ENCODE data around the gene DPEP1. TPM values are rescaled to one million over a fixed set of nuclear protein-coding genes. Genes with fewer than 3 reads are reported as not detected.

DPEP1 gene
- total RNA-seq, 1 donor from 2014 or later: 36.3 TPM

- H3K9me3 Mint-ChIP-seq (ENCODE audit: low read depth): no peaks in the 10 kb centered on the region
- H3K27ac Mint-ChIP-seq: no peak overlapping the region
- no peaks in the 10 kb centered on the region for H3K36me3 Mint-ChIP-seq (ENCODE audit: insufficient read depth)
- no peak for DNase-seq (ENCODE audit: low spot score, unreplicated experiment)
- no peak overlapping the region for H3K4me3 Mint-ChIP-seq (ENCODE audit: low read depth)
- peaks cover 47% of the 10 kb centered on the region for H3K27me3 Mint-ChIP-seq
- TF ChIP-seq, protein P1, sequence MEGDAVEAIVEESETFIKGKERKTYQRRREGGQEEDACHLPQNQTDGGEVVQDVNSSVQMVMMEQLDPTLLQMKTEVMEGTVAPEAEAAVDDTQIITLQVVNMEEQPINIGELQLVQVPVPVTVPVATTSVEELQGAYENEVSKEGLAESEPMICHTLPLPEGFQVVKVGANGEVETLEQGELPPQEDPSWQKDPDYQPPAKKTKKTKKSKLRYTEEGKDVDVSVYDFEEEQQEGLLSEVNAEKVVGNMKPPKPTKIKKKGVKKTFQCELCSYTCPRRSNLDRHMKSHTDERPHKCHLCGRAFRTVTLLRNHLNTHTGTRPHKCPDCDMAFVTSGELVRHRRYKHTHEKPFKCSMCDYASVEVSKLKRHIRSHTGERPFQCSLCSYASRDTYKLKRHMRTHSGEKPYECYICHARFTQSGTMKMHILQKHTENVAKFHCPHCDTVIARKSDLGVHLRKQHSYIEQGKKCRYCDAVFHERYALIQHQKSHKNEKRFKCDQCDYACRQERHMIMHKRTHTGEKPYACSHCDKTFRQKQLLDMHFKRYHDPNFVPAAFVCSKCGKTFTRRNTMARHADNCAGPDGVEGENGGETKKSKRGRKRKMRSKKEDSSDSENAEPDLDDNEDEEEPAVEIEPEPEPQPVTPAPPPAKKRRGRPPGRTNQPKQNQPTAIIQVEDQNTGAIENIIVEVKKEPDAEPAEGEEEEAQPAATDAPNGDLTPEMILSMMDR (IDR thresholded peaks at IDR 0.05; ENCODE audit: unreplicated experiment): no peak
- H3K4me1 Mint-ChIP-seq (ENCODE audit: low read depth): peaks cover 5% of the 10 kb centered on the region
These were observed 41.4 kb upstream of the DPEP1 start for GRCh38 chr16:89572073-89572484.

GRCh38 chr16:89572485-89573205 is 40.8 kb upstream of the DPEP1 start:
- no peak overlapping the region for H3K4me3 Mint-ChIP-seq (ENCODE audit: low read depth)
- TF ChIP-seq, protein P1 (IDR thresholded peaks at IDR 0.05; ENCODE audit: unreplicated experiment): no peak
- H3K9me3 Mint-ChIP-seq (ENCODE audit: low read depth): no peaks in the 10 kb centered on the region
- peaks cover 5% of the 10 kb centered on the region for H3K4me1 Mint-ChIP-seq (ENCODE audit: low read depth)
- DNase-seq (ENCODE audit: low spot score, unreplicated experiment): no peak
- no peaks in the 10 kb centered on the region for H3K36me3 Mint-ChIP-seq (ENCODE audit: insufficient read depth)
- H3K27ac Mint-ChIP-seq: no peak overlapping the region
- peaks cover 51% of the 10 kb centered on the region for H3K27me3 Mint-ChIP-seq

- TF ChIP-seq, protein P1 (IDR thresholded peaks at IDR 0.05; ENCODE audit: unreplicated experiment): no peak
- Mint-ChIP-seq H3K36me3 (ENCODE audit: insufficient read depth) (no peaks in the 10 kb centered on the region), H3K4me3 (ENCODE audit: low read depth) (no peak overlapping the region), H3K27ac (no peak overlapping the region), H3K4me1 (ENCODE audit: low read depth) (peaks cover 4% of the 10 kb centered on the region), H3K27me3 (peaks cover 57% of the 10 kb centered on the region), H3K9me3 (ENCODE audit: low read depth) (no peaks in the 10 kb centered on the region)
- no peak for DNase-seq (ENCODE audit: low spot score, unreplicated experiment)
These were observed 39.4 kb upstream of the DPEP1 start for GRCh38 chr16:89573826-89574680.

DNA sequence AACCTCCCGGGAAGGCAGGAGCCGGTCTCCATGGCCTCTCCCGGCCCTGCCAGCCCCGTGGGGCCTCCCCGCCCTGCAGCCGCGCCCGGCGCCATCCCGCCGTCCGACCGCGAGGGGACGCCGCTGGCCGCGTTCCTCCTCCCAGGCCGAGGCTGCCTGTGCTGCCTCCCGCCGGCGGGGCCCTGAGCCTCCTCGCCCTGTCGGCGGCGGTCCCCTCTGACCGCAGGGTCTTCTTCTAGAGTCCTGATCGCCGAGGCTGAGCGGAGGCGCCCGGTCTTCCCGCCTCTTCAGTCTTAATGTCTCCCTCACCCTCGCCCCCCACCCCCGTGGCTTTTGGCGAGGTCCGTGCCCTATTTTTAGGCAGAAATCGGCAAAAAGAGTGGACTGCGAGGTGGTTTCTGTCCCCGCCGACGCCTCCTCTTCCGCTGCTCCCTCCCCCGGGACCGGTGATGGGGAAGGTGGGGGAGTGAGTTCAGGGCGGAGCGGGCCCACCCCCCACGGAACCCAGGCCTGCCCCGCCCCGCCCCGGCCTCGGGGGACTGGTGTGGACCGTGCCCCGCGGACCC is 38.7 kb upstream of the DPEP1 start:
- Mint-ChIP-seq H3K27me3 (peaks cover 54% of the 10 kb centered on the region), H3K4me3 (ENCODE audit: low read depth) (no peak overlapping the region), H3K4me1 (ENCODE audit: low read depth) (peaks cover 4% of the 10 kb centered on the region), H3K36me3 (ENCODE audit: insufficient read depth) (no peaks in the 10 kb centered on the region), H3K9me3 (ENCODE audit: low read depth) (no peaks in the 10 kb centered on the region), H3K27ac (no peak overlapping the region)
- DNase-seq (ENCODE audit: low spot score, unreplicated experiment): peak; percentile 52
- TF ChIP-seq, protein P1 (IDR thresholded peaks at IDR 0.05; ENCODE audit: unreplicated experiment): peak; percentile 67

Data from progenitor cell of endocrine pancreas (in vitro differentiated cells).